IPS DF 4.7 (cell line): Measurements from ENCODE around the gene SOBP.

Source experiments
- DNase-seq: peaks from one replicate; pipeline ENCODE4 v3.0.0-alpha.2; 2013; ENCODE audit warnings: low spot score; ENCODE audit errors: extremely low read depth

SOBP gene

DNA sequence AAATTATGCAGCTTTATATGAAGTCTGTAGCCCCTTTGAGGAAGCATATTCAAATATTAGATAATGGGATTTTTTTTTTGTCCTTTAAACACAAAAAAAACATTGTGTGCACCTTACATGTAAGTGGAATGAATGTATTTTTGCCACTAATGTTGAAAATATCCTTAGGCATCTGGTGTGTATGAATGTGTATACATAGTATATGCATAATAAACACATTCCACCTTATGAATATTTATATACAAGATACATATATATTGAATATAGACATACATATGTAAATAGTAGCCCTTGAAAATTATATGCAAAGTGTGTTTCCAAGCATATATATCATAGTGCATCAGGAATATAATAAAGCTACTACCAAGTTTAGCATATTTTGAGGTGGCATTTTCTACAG lies 94.8 kb downstream of the SOBP start:
- no peak for DNase-seq

DNA sequence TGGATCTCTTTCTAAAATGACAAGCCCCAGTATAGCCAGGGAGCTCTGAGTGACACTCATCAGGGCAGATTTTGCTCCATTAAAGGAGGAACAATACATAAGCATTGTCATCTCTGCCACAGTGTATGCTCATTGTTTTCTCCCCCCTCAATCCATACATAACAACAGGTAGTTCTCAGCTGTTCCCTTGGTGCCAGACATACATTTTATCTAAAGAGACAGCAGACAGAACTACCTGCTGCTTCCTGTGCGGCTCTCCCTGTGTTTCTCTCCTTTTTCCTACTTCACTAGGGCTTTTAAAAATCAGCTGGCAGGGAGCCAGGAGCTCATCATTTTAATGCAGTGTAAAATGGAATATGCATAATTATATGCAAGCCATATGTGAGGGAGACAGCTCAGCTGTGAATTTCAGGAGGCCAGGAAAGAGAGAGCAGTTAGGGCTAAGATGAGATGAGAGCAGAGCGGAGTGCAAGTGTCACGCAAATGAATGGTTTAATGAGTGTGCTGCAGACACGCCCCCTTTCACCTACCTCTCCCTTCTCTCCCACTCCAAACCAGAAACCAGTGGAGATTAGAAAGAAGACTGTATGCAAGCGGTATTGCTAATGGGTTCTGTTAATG lies 96.0 kb downstream of the SOBP start:
- no peak for DNase-seq

DNA sequence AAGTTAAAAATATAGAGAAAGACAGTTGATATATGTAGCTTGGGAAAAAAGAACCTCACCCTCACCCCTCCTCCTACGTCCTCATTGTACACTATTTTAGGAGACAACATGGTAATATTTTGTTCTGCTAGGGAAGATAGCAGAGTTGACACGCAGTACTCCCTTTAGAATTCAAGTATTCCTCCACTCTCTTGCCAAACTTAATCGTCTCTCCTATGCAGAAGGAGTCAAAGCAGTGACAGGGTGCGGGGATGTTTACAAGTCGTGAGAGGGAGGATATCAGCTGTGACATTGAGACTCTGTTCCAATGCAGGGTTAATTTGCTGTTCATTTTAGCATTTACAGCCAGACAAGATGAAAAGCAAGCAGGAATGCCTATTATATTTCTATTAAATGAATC lies 97.5 kb downstream of the SOBP start:
- DNase-seq = no peak

DNA sequence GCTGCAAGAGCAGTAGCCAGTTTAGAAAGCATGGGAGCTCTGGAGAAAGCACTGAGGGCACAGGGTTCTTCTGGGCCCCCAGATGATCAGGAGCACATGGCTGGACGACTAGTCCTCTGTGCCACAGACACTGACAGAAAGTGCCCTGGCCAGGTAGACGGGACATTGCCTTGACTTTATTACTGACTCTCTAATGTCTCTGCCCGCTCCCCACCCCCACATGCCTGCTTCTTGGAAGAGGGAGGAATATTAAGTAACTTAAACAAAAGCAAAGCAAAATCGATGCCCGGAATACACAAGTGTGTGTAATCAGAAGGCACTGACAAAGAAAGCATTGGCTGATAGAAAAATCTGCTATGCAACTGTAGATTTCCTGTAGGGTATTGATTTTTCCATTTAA lies 99.3 kb downstream of the SOBP start:
- no peak for DNase-seq

DNA sequence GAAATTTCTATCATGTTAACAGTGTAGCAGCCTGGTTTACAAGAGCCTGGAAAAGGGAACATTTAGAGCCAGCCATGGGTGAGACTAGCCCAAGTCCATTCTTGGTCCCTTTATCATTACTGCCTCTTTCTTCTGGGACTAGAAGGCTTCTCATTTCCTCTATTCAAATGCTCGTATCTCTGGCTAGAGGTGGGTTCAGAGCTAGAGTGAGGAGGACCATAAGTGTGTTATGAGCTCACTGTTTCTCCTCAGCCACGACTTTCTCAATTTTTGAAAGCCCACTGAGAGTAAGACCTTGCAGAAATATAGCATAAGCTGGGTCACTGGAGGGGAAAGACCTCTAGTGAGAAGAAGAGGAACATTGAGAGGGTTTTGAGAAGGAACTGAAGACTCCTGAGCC lies 100.0 kb downstream of the SOBP start:
- no peak for DNase-seq

DNA sequence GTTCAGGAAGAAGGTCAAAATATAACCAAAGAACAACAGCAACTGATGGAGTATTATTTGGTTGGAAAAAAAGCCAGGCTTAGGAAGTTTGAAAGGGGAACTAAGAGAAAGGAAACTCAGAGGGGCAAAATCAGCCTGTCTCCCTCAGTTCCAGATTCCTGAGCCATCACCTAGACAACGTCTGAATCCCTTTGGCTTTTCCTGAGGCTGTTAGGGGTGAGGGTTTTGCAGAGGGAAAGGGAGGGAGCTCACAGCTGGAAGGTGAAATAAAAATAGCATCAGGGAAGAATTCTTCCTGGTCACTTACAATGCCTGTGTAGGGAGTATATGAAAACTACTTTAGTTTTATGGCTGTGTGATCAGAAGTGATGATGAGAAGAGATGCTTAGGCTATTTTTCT lies 100.5 kb downstream of the SOBP start:
- DNase-seq = no peak

DNA sequence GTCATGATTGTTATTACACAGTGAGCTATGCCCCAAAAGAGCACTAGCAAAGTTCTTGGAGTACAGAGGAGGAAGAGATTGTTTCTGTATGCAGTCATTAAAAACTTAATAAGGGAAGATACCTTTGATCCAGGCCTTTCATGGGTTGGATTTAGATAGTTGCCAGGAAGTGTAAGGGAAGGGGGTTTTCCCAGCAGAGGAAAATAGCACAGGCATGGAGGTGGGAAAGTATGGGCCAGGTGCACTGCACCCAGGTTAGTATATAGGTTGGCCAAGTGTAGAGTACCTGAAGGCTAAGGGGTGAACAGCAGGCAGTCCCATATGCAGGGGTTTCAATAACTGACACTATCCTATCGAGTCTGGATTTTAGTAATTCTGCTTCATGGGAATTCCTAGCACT lies 101.4 kb downstream of the SOBP start:
- DNase-seq = no peak

DNA sequence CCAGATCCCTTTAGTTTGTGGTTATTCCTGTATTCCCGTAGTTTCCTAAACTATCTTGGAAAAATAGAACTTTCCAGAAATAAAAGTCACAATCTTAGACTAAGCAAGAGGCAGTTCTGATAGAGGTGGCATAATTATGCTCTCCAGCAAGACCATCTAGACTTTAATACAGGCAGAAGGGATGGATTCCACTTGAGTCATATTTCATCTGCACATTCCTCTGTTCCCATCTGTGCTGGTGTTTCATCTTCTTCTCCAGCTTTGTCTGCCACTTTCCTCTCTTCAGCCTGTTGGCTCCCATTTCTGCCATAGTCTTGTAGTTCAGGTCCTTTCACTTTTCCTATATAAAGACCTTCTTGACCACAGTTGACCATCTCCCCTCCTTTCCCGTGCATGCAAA lies 102.9 kb downstream of the SOBP start:
- DNase-seq = no peak

DNA sequence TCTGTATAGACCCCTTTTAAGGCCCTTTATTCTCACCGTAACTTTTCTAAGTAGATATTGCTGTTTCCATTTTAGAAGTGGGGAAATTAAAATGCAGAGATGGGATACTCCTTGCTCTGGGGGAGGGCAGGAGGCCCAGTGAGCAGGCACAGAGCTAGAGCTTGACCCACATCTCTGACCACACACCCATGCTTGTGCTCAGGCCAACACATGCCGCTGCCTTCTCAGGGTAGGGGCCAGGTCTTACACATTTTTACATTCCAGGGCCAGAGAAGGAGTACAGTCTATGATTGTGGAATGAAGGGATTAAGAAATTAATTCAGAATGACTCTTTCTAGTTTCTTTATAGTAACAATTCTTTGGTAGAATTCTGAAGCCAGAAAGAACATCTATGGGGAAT lies 104.8 kb downstream of the SOBP start:
- DNase-seq = no peak

DNA sequence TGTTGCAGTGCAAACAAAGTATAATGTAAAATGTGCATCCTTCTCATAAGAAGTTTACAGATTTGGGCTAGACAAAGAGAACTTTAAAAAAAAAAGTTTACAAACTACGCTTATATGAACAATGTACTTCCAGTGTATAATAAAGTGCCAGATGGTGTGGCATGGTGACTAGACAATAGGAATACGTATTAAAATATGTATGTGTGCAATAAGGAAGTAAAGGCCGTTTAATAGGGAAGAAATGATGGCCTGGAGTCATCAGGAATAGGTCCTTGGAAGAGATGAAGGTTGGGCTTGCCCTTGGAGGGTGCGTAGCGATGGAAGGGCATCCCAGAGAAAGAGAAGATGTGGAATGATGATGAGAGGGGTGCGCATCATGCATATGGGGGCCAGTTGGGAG lies 108.2 kb downstream of the SOBP start:
- DNase-seq = no peak

DNA sequence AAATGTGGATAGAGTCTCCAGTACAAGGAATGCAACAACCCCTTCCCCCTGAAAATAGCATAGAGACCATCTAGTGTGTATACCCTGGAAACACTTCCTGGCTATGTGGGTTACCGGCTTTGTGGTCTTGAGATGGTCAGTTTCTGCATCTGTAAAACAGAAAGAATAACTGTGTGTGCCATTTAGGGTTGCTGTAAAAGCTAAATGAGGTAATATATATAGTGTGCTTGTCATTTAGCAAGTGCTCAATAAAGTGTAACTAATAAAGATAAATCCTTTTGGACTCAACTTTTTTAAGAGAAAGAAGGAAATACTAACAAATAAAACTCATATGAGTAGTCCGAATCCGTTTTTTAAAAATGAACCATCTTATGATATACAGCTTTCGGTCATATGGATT lies 109.1 kb downstream of the SOBP start:
- no peak for DNase-seq

DNA sequence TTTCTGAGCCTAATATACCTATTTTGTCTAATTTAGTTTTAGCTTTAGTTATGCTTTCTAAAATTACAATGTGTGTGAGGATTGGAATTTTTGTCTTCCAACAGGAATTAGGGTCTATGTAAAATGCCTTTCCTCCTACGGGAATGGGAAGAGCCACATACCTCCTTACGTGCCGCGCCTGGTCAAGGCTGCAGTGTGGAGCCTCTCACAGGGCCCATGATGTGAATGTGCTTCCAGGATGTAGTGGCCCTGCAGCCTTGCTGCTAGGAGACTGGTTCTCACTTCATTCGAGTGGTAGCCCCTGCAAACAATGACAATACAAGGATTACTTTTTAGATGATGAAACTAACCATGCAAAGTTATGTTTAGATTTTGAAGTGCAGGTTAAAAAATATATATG lies 110.2 kb downstream of the SOBP start:
- DNase-seq = no peak

DNA sequence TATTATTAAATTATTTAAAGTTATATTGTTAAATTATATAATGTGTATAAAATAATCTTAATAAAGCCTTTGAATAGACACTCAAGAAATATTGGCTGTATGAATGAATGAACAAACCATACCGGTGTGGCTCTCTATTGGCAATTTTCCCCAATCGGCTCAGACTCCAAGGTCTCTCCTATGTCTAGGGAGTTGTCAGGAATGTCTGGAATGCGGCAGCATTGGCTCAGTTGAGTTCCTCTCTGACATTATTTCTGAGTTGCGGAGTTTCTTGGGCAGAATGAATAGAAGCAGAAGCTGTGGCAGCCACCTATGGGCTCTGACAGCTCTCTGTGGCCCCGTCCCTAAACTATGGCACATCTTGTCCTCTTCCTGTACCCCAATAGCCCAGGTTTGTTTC lies 111.0 kb downstream of the SOBP start:
- DNase-seq = no peak

DNA sequence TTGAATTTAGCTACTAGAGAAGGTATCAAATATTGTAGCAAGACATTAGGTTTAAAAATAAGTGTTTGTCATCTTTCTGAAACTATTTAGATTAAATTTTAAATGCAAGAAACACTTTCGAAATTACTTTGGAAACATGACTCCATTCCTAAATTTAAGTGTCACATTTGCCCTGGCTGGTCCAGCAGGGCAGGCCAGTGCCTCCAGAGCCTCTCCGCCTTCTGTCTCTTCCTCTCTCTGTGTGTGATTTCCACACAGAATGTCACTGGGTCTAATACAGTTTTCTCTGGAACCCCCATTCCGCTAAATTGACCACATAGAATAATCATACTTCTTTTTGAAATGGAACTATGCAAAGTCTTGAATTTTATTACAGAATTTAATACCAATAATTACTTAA lies 111.5 kb downstream of the SOBP start:
- DNase-seq = no peak

DNA sequence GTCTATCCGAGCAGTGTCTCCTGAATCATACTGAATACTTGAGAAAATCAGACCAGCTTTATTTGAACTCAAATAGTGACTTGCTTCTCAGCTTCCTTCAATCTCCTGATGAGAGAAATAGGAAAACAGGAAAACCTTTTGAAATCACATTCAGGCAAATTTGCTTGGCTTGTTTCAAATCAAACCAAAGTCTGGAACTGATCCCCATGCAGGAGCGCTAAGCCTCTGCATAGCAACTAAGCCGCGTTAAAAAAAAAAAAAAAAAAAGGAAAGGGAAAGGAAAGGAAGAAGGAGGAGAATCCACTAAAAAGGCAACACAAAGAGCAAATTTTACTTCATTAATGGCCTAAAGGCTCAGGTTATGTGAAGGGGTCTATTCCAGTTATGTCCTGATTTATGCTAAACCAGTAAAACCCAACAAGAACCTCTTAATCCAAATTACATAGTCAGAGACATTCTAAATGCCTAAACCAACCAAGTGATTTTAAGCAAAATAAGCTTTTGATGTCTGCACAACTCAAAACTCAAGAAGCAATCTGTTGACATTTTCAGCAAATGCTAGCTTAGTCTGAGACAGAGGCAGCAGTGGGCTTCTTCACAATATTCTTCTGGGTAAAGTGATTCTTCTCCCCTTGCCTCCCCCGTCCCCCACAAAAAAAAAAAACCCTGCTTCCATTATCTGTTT lies 112.5 kb downstream of the SOBP start:
- no peak for DNase-seq

DNA sequence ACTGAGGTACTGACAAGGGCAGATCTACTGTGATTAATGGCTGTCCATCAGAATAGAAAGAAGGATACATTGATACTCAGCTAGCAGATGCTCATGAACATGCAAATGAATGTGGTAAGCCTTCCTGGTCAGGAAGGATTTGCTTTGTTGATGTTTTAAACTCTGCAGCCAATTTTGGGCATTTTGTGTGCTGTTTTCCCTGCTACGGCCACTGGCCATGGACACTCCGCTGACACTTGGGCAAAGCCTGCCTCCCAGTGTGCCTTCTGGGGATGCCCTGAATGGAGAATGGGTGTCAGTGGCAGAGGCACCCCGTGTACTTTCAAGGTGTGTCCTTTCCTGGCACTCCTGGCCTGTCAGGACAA lies 113.1 kb downstream of the SOBP start:
- DNase-seq = no peak

DNA sequence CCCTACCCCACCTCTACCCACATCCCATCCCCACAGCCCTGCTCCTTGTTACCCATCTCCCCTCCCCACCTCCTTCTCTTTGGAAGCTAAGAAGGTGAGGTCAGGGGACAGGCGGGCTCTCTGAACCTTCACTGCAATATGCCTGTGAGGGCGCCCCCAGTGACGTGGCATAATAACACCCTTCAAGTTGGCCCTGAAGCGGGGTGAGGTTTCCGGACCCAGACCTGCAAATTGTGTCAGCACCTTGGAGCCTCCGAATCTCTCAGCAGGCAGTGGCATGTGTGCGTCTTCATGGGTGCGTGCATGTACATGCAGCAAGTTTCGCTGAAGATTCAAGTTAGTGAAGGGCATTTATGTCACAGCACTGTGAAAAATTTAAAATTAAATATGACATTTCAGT lies 114.6 kb downstream of the SOBP start:
- no peak for DNase-seq

DNA sequence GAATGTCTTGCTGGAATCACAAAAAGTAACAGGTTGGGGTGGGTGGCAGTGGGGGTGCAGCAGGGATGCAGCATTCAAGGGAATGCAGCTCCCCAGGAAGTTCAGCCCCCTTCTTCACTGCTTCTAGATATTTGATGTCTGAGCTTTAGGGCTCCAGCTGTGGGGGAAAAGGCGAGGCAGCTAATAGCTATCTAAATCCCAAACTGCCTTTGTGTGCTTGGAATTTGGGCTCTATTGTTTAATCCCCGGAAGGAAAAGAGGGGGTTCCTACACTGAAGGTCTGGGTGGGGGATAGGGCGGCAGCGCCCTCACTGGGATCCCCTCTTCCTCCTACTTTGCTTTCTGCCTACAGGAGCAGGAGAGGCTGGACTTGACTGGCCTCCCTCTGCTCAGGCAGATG lies 116.5 kb downstream of the SOBP start:
- no peak for DNase-seq

DNA sequence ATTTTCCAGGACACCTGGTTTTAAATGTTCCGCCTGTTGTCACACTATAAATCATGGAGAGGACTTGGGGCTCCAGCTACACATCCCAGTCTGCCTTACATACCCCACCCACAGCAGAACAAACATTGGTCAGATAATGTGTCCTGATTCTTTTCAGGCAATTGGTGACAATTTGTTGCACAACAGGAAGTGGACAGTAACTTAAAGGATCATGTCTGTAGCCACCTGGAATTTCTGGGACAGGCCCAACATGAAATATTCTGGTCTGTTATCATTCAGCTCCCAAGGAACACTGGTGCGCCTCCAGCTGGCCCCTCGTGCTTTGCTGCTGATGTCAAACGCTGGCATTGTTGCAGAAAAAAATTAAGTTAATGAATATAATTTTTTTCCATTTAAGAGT lies 117.2 kb downstream of the SOBP start:
- DNase-seq = no peak

DNA sequence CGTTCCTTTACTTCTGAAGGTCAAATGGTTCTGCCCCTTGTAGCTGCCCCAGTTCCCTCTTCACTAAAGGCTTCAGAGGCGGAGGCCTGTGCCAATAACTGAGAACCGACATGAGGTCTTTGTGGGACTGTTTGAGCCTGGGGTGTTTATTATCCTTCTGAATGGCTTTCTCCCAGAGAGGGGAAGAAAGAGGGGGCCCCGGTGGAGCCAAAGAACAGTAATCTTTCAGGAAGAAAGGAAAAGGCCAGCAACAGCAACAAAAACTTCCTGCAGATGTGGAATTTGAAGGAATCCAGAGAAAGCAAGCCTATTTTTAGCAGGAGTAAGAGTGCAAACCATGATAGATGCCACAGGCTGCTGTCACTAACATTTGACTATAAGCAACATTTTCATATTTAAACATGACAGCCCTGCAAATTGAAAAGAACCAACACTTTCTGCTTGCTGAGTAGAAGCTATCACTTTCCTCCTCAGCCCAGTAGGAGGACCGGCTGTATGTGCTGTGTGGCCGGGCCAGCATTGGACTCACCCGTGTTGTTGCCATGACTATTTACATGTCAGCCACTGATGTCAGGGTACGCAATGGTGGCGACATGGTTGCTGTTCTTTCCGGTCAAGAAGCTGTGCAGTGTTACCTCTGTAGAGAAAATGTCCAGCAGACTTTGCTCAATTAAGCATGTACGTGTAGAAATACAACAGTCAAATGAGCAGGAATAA lies 121.3 kb downstream of the SOBP start:
- no peak for DNase-seq

DNA sequence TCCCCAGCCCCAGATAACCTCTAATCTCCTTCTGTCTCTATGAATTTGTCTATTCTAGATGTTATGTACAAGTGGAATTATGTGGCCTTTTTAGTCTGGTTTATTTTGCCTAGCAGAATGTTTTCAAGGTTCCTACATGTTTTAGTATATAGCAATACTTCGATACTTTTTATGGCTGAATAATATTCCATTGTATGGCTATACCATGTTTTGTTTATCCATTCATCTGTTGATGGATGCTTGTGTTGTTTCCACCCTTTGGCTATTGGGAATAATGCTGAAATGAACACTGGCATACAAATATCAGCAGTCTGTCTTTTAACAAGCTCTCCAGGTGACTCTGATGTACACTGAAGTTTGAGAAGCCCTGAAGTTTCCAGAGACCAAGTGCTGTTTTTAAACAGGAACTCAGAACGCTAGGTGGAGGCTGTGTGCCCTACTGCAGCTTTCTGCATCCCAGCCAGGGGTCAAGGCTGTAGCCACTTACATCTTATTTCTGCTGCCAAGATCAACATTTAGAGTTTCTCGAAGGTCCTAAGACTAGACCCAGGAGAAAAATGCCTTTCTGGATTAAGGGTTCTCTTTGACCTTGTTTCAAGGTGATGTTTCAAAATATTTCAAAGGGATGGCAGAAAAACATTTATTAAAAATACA lies 123.0 kb downstream of the SOBP start:
- DNase-seq = no peak

DNA sequence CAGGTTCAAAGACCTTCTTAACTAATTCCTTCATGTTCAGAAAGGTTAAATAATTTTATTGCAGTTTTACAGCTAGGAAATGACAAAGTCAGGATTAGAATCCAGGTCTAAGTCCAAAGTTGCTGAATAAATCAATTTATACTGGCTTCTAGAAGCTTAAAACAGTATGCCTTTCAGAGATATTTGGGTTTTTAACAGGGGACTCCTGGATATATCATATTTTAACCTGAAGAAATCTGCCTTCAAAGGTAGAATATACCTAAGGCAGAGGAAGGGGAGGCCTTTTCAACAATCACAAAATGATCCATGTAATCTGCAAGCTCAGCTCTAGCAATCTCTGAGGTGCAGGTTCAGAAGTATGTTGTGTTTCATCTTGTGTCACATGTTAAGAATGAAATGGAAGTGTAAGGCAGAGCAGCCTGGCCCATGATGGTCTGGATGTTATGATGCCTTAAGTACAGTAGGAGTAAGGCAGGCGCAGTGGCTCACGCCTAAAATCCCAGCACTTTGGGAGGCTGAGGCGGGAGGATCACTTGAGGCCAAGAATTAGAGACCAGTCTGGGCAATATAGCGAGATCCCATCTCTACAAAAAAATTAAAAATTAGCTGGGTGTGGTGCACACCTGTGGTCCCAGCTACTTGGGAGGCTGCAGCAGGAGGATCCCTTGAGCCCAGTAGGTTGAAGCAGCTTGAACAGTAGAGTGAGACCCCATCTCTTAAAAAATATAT lies 123.9 kb downstream of the SOBP start:
- no peak for DNase-seq
